Mucosa of gallbladder (tissue), 1 donor: ENCODE data around the gene CDC42. TPM values are rescaled to one million over a fixed set of nuclear protein-coding genes. Genes with fewer than 3 reads are reported as not detected.
A peak's percentile ranks its signal among the peaks of the same experiment; 100 is the strongest.
"Not testable (repeated sequence)": the region's sequence is repeated elsewhere in the genome, so short reads cannot be mapped to it uniquely, and the experiment has no call there.

Source experiments
- DNase-seq: peaks from one replicate; pipeline ENCODE4 v3.0.0-alpha.2; 2020; ENCODE audit warnings: low spot score
- total RNA-seq: library from RNA; stranded (reverse); gene quantifications from one replicate; pipeline ENCODE4 v1.2.1, GENCODE V29; 2021
- donor health status: DM: no; HTN: no; CAD: no.

The CDC42 gene
- total RNA-seq: 273 TPM

GRCh38 chr1:22052115-22053016 lies at the start of gene CDC42:
Gene CDC42 (plus strand): TSS chr1:22052709. CDS start chr1:22078479, 25,770 bp downstream.
- peak; percentile 97 for DNase-seq

- not testable (repeated sequence) for DNase-seq
Measured at GRCh38 chr1:22002875-22003274, 49.6 kb upstream of the CDC42 start.

GRCh38 chr1:22003959-22004358 lies 48.5 kb upstream of the CDC42 start:
- DNase-seq: not testable (repeated sequence)

- DNase-seq: peak; percentile 67
Measured at GRCh38 chr1:22005261-22006149, 47.0 kb upstream of the CDC42 start.

GRCh38 chr1:22006736-22007135 lies 45.8 kb upstream of the CDC42 start:
- not testable (repeated sequence) for DNase-seq

- not testable (repeated sequence) for DNase-seq
Measured at GRCh38 chr1:22007262-22007661, 45.2 kb upstream of the CDC42 start.

GRCh38 chr1:22009566-22009965 lies 42.9 kb upstream of the CDC42 start:
- not testable (repeated sequence) for DNase-seq

- not testable (repeated sequence) for DNase-seq
Measured at GRCh38 chr1:22012752-22013151, 39.8 kb upstream of the CDC42 start.

GRCh38 chr1:22014575-22015206 lies 37.8 kb upstream of the CDC42 start:
- DNase-seq: not testable (repeated sequence)

- DNase-seq: no peak
Measured at GRCh38 chr1:22018583-22019559, 33.6 kb upstream of the CDC42 start.

GRCh38 chr1:22021061-22021460 lies 31.4 kb upstream of the CDC42 start:
- no peak for DNase-seq

GRCh38 chr1:22024485-22025367 lies 27.8 kb upstream of the CDC42 start:
- peak; percentile 51 for DNase-seq

- peak; percentile 69 for DNase-seq
Measured at GRCh38 chr1:22025368-22026155, 26.9 kb upstream of the CDC42 start.

GRCh38 chr1:22026924-22027289 lies 25.6 kb upstream of the CDC42 start:
- no peak for DNase-seq

- no peak for DNase-seq
Measured at GRCh38 chr1:22030057-22030456, 22.5 kb upstream of the CDC42 start.

- no peak for DNase-seq
Measured at GRCh38 chr1:22030473-22030872, 22.0 kb upstream of the CDC42 start.

GRCh38 chr1:22031214-22031962 lies 21.1 kb upstream of the CDC42 start:
- DNase-seq: no peak

- DNase-seq: not testable (repeated sequence)
Measured at GRCh38 chr1:22034834-22035233, 17.7 kb upstream of the CDC42 start.
